Caco-2 (cell line): ENCODE measurements around the gene NDUFB8. TPM values are rescaled to one million over a fixed set of nuclear protein-coding genes. Genes with fewer than 3 reads are reported as not detected.

Experiments
- BruUV-seq: library from RNA; stranded (reverse); fragments of 400-500 nt; replicated peaks from 2 replicates; lab custom pipeline; 2021; lab: Mats Ljungman, UMichigan
- CTCF ChIA-PET: fragments of 300-600 bp; sonication (Branson Sonifier 250); formaldehyde crosslinking; loops from one replicate; lab custom pipeline; 2022; ENCODE audit warnings: antibody characterized with exemption; lab: Charles Lee
- POLR2A ChIA-PET: fragments of 300-600 bp; sonication (Branson Sonifier 250); formaldehyde crosslinking; loops from one replicate; lab custom pipeline; 2022; ENCODE audit warnings: antibody characterized with exemption; lab: Charles Lee
- DNase-seq, 2 experiments: peaks; one replicate each; pipeline versions ENCODE4 v3.0.0 to v3.0.0-alpha.2; 2020 to 2022
- H3K27me3 ChIP-seq: replicated peaks from 2 replicates; pipeline ENCODE4 v1.6.0; 2011; ENCODE audit warnings: low read length; ENCODE audit not compliant: control insufficient read depth, insufficient read depth
- H3K36me3 ChIP-seq: 2 replicates; pipeline ENCODE4 v1.5.1; 2011; ENCODE audit warnings: low read length; ENCODE audit not compliant: control insufficient read depth, insufficient read depth
- H3K4me1 ChIP-seq: fragments of 250-450 bp; sonication (Bioruptor Pico); 2 replicates; pipeline ENCODE4 v1.5.1; 2020; ENCODE audit warnings: mild to moderate bottlenecking
- H3K4me3 ChIP-seq: 2 replicates; pipeline ENCODE4 v1.5.1; 2011; ENCODE audit warnings: low read depth, mild to moderate bottlenecking, control low read depth, low read length
- H3K9me3 ChIP-seq: fragments of 250-450 bp; sonication (Bioruptor Pico); 2 replicates; pipeline ENCODE4 v1.5.1; 2020; ENCODE audit warnings: mild to moderate bottlenecking, moderate library complexity
- H3K27ac Mint-ChIP-seq: one replicate; pipeline ENCODE4 v1.8.0; 2022; ENCODE audit warnings: mixed read lengths; ENCODE audit not compliant: unreplicated experiment
- H3K27me3 Mint-ChIP-seq: one replicate; pipeline ENCODE4 v1.8.0; 2022; ENCODE audit warnings: mixed read lengths; ENCODE audit not compliant: insufficient read depth, unreplicated experiment
- H3K36me3 Mint-ChIP-seq: one replicate; pipeline ENCODE4 v1.8.0; 2022; ENCODE audit warnings: mild to moderate bottlenecking, mixed read lengths; ENCODE audit not compliant: insufficient read depth, unreplicated experiment
- H3K4me1 Mint-ChIP-seq: one replicate; pipeline ENCODE4 v1.8.0; 2022; ENCODE audit warnings: low read depth, mixed read lengths; ENCODE audit not compliant: unreplicated experiment
- H3K4me3 Mint-ChIP-seq: one replicate; pipeline ENCODE4 v1.8.0; 2022; ENCODE audit warnings: mild to moderate bottlenecking, moderate library complexity, mixed read lengths; ENCODE audit not compliant: unreplicated experiment
- H3K9me3 Mint-ChIP-seq: one replicate; pipeline ENCODE4 v1.8.0; 2022; ENCODE audit warnings: mixed read lengths; ENCODE audit not compliant: unreplicated experiment
- CTCF ChIP-seq, 2 experiments: fragments of 200-600 bp in 1 of 2; IDR thresholded peaks; 1 replicate in 1 of 2; 2 replicates in 1 of 2; pipeline versions ENCODE4 v1.5.1 to v1.8.0; 2011 to 2022; ENCODE audit warnings: antibody characterized with exemption in 1 of 2, control low read depth in 1 of 2, inconsistent platforms in 1 of 2, low read depth in 1 of 2, low read length in 1 of 2, mild to moderate bottlenecking in 1 of 2, moderate library complexity in 1 of 2; ENCODE audit not compliant: insufficient read depth in 1 of 2, severe bottlenecking in 1 of 2, unreplicated experiment in 1 of 2
- intact Hi-C: fragments of 100-400 bp; cut with micrococcal nuclease; formaldehyde crosslinking; loops from one replicate; pipeline ENCODE4 v1.10.0; 2022; ENCODE audit not compliant: unreplicated experiment
- total RNA-seq: library from RNA; stranded (reverse); gene quantifications from 2 replicates; pipeline ENCODE4 v1.2.3, GENCODE V29; 2022

The NDUFB8 gene
- total RNA-seq, 1 experiment from 2014 or later: 249 TPM

GRCh38 chr10:100568912-100569311 is 39.2 kb upstream of the NDUFB8 start:
- Mint-ChIP-seq H3K4me3 (no peak overlapping the region), H3K27ac (no peak overlapping the region), H3K27me3 (peaks cover 6% of the 10 kb centered on the region), H3K36me3 (no peaks in the 10 kb centered on the region), H3K9me3 (no peaks in the 10 kb centered on the region), H3K4me1 (no peaks in the 10 kb centered on the region)
- DNase-seq: no peak
- Histone ChIP-seq H3K27me3 (no peaks in the 10 kb centered on the region), H3K9me3 (no peaks in the 10 kb centered on the region), H3K4me1 (no peaks in the 10 kb centered on the region), H3K4me3 (no peak overlapping the region), H3K36me3 (no peaks in the 10 kb centered on the region)
- BruUV-seq: no TSS peak
- TF ChIP-seq CTCF (IDR thresholded peaks at IDR 0.05; ENCODE audit: insufficient read depth in 1 of 2, low read depth in 1 of 2, low read length in 1 of 2, severe bottlenecking in 1 of 2, unreplicated experiment in 1 of 2): no peak
- ChIA-PET CTCF (interaction anchor here (1.6 kb wide), 1 partner anchor 310 kb away, joined by 4 read pairs; no protein-coding TSS in a partner anchor), POLR2A (no interaction called here)
- intact Hi-C loops: no loop called here

- TF ChIP-seq CTCF (IDR thresholded peaks at IDR 0.05; ENCODE audit: insufficient read depth in 1 of 2, low read depth in 1 of 2, low read length in 1 of 2, severe bottlenecking in 1 of 2, unreplicated experiment in 1 of 2): no peak
- H3K4me3 Mint-ChIP-seq: no peak overlapping the region
- no peaks in the 10 kb centered on the region for H3K27me3 ChIP-seq
- H3K9me3 ChIP-seq: no peaks in the 10 kb centered on the region
- H3K4me3 ChIP-seq: no peak overlapping the region
- BruUV-seq: no TSS peak
- no peak overlapping the region for H3K27ac Mint-ChIP-seq
- H3K4me1 Mint-ChIP-seq: no peaks in the 10 kb centered on the region
- peaks cover 6% of the 10 kb centered on the region for H3K27me3 Mint-ChIP-seq
- no peak for DNase-seq
- no peaks in the 10 kb centered on the region for H3K36me3 Mint-ChIP-seq
- H3K4me1 ChIP-seq: no peaks in the 10 kb centered on the region
- no peaks in the 10 kb centered on the region for H3K36me3 ChIP-seq
- intact Hi-C loops: no loop called here
- H3K9me3 Mint-ChIP-seq: no peaks in the 10 kb centered on the region
- CTCF ChIA-PET: interaction anchor here (0.5 to 1.0 kb wide), 4 partner anchors 32 to 308 kb away, joined by 3 to 8 read pairs (median 3); partner anchors contain the start of gene HIF1AN
- POLR2A ChIA-PET: interaction anchor here (0.5 kb wide), 1 partner anchor 1148 kb away, joined by 3 read pairs; no protein-coding TSS in a partner anchor
Observed at GRCh38 chr10:100567826-100568225, 38.2 kb upstream of the NDUFB8 start.

- no TSS peak for BruUV-seq
- no peak overlapping the region for H3K4me3 Mint-ChIP-seq
- Histone ChIP-seq H3K27me3 (no peaks in the 10 kb centered on the region), H3K4me1 (peaks cover 5% of the 10 kb centered on the region), H3K4me3 (no peak overlapping the region), H3K9me3 (no peaks in the 10 kb centered on the region), H3K36me3 (no peaks in the 10 kb centered on the region)
- TF ChIP-seq CTCF (IDR thresholded peaks at IDR 0.05; ENCODE audit: insufficient read depth in 1 of 2, low read depth in 1 of 2, low read length in 1 of 2, severe bottlenecking in 1 of 2, unreplicated experiment in 1 of 2): no peak
- ChIA-PET POLR2A (no interaction called here), CTCF (interaction anchor here (1.0 kb wide), 2 partner anchors 31 to 308 kb away, joined by 3 read pairs; partner anchors contain the start of gene HIF1AN)
- intact Hi-C loops: no loop called here
- peaks cover 6% of the 10 kb centered on the region for H3K27me3 Mint-ChIP-seq
- DNase-seq: no peak
- peaks cover 2% of the 10 kb centered on the region for H3K36me3 Mint-ChIP-seq
- H3K27ac Mint-ChIP-seq: no peak overlapping the region
- H3K9me3 Mint-ChIP-seq: no peaks in the 10 kb centered on the region
- no peaks in the 10 kb centered on the region for H3K4me1 Mint-ChIP-seq
Observed at GRCh38 chr10:100567249-100567648, 37.6 kb upstream of the NDUFB8 start.
